ENCODE results near the gene KPNA4. TPM values are rescaled to one million over a fixed set of nuclear protein-coding genes. Genes with fewer than 3 reads are reported as not detected.

The KPNA4 gene
- total and polyA plus RNA-seq, 2 of the 4 experiments (the other 2 are of a cell fraction) = 12.9 to 46.1 TPM

DNA sequence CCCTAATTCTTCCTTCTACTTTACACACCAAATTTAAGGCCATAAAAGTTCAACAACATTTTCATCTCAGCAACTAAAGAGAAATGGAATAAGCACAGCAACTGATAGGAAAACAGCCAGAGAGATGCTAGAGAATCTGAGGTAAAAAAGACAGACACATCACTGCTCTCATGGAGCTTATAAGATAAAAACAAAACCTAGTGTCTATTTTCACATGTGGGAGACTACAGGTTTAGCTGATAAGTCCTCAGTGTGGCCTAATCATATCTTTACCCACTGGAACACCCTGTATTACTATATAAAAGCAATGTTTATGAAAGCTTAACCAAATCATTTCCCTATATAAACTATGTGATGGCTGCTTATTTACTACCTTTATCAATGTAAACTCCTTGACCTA lies 33.0 kb downstream of the KPNA4 start:
- no peaks in the 10 kb centered on the region for H3K27me3 ChIP-seq (ENCODE audit: control insufficient read depth, insufficient read depth, low read length)
- H4K91ac ChIP-seq (ENCODE audit: insufficient read depth, low read depth, low read length) = no peak overlapping the region
- no TSS peak for BruUV-seq (replicated peaks)
- H3K4me2 ChIP-seq (ENCODE audit: low read depth, low read length) = no peak overlapping the region
- no peak overlapping the region for H3K27ac ChIP-seq (ENCODE audit: insufficient read depth, low read length)
- in situ Hi-C loops (cut with MboI; ENCODE audit: low sequenced_read_pairs) = no loop called here
- no peak overlapping the region for H3K18ac ChIP-seq (ENCODE audit: low read depth, low read length)
- no peak overlapping the region for H3K4ac ChIP-seq (ENCODE audit: low read depth, low read length)
- no peak for DNase-seq
- no peak overlapping the region for H2AFZ ChIP-seq (replicated peaks; ENCODE audit: low read length, poor library complexity)
- no peak overlapping the region for H2BK5ac ChIP-seq (ENCODE audit: low read depth, low read length, poor library complexity, severe bottlenecking)
- H3K4me1 ChIP-seq (ENCODE audit: control insufficient read depth, insufficient read depth, low read length) = no peaks in the 10 kb centered on the region
- peaks cover 10 to 16% of the 10 kb centered on the region in 2 experiments for H3K79me1 ChIP-seq (ENCODE audit: low read depth in 1 of 2, low read length in 2 of 2)
- no peak overlapping the region for H2BK15ac ChIP-seq (ENCODE audit: low read depth, low read length)
- H3K9me3 ChIP-seq (ENCODE audit: control insufficient read depth, insufficient read depth, low read length) = no peaks in the 10 kb centered on the region
- no peak overlapping the region for H3K56ac ChIP-seq (ENCODE audit: extremely low read depth, insufficient read depth, low read length)
- no peak overlapping the region for H4K5ac ChIP-seq (ENCODE audit: low read depth, low read length)
- H3K36me3 ChIP-seq (ENCODE audit: control insufficient read depth, insufficient read depth, low read length) = peaks cover 22% of the 10 kb centered on the region
- H3K23ac ChIP-seq (ENCODE audit: low read depth, low read length) = no peak overlapping the region
- no peak for ATAC-seq (ENCODE audit: low read depth)
- H2BK20ac ChIP-seq (ENCODE audit: low read depth, low read length) = no peak overlapping the region
- ChIA-PET CTCF (no interaction called here), POLR2A (ENCODE audit: unreplicated experiment) (no interaction called here)
- TF ChIP-seq MXI1 (IDR thresholded peaks at IDR 0.05; ENCODE audit: borderline replicate concordance, low read depth, low read length) (no peak), RFX5 (IDR thresholded peaks at IDR 0.05; ENCODE audit: low read depth, low read length) (no peak), MAZ (IDR thresholded peaks at IDR 0.05; ENCODE audit: borderline replicate concordance, low read depth, low read length) (no peak), SMC3 (IDR thresholded peaks at IDR 0.05; ENCODE audit: low read depth, low read length) (no peak), CHD1 (IDR thresholded peaks at IDR 0.05; ENCODE audit: low read depth, low read length) (no peak), FOS (IDR thresholded peaks at IDR 0.05; ENCODE audit: low read depth, low read length) (no peak), NFE2L2 (IDR thresholded peaks at IDR 0.05; ENCODE audit: low read depth, low read length) (no peak), CEBPB (IDR thresholded peaks at IDR 0.05; ENCODE audit: low read depth, low read length) (no peak)
- TF ChIP-seq, protein P1, sequence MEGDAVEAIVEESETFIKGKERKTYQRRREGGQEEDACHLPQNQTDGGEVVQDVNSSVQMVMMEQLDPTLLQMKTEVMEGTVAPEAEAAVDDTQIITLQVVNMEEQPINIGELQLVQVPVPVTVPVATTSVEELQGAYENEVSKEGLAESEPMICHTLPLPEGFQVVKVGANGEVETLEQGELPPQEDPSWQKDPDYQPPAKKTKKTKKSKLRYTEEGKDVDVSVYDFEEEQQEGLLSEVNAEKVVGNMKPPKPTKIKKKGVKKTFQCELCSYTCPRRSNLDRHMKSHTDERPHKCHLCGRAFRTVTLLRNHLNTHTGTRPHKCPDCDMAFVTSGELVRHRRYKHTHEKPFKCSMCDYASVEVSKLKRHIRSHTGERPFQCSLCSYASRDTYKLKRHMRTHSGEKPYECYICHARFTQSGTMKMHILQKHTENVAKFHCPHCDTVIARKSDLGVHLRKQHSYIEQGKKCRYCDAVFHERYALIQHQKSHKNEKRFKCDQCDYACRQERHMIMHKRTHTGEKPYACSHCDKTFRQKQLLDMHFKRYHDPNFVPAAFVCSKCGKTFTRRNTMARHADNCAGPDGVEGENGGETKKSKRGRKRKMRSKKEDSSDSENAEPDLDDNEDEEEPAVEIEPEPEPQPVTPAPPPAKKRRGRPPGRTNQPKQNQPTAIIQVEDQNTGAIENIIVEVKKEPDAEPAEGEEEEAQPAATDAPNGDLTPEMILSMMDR (conservative IDR thresholded peaks at IDR 0.05; ENCODE audit: low read depth, low read length) = no peak
- TF ChIP-seq, protein P2, sequence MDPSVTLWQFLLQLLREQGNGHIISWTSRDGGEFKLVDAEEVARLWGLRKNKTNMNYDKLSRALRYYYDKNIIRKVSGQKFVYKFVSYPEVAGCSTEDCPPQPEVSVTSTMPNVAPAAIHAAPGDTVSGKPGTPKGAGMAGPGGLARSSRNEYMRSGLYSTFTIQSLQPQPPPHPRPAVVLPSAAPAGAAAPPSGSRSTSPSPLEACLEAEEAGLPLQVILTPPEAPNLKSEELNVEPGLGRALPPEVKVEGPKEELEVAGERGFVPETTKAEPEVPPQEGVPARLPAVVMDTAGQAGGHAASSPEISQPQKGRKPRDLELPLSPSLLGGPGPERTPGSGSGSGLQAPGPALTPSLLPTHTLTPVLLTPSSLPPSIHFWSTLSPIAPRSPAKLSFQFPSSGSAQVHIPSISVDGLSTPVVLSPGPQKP (IDR thresholded peaks at IDR 0.05; ENCODE audit: borderline replicate concordance, low read depth, low read length) = no peak
- 0 out of 2 replicates have a peak, but pooled peaks cover 3% of the 10 kb centered on the region for H3K9me1 ChIP-seq (ENCODE audit: insufficient read depth, low read length)
- no peak overlapping the region for H3K9ac ChIP-seq (ENCODE audit: low read depth, low read length)
- no peak overlapping the region for H3K14ac ChIP-seq (replicated peaks; ENCODE audit: low read depth, low read length)
- dilution Hi-C loops (cut with HindIII; ENCODE audit: low sequenced_read_pairs, unreplicated experiment) = no loop called here
- no peak overlapping the region for H2AK5ac ChIP-seq (ENCODE audit: low read depth, low read length)
- H2AK9ac ChIP-seq (replicated peaks; ENCODE audit: low read depth, low read length, poor library complexity) = no peak overlapping the region
- intact Hi-C loops (cut with micrococcal nuclease) = no loop called here
- H4K8ac ChIP-seq (ENCODE audit: low read depth in 2 of 2, low read length in 2 of 2) = no peak overlapping the region
- H4K20me1 ChIP-seq (ENCODE audit: insufficient read depth, low read length) = peaks cover 8% of the 10 kb centered on the region; the same call in 1 of the 2 replicates
- no peak overlapping the region for H3K4me3 ChIP-seq (ENCODE audit: insufficient read depth, low read depth, low read length)
- no peak overlapping the region for H2BK120ac ChIP-seq (ENCODE audit: low read depth, low read length)

All from IMR-90 (cell line).